ENCODE data around the gene SLC34A3. TPM values are rescaled to one million over a fixed set of nuclear protein-coding genes. Genes with fewer than 3 reads are reported as not detected.

SLC34A3 gene
- total RNA-seq, 1 donor from 2014 or later = 0.27 TPM

DNA sequence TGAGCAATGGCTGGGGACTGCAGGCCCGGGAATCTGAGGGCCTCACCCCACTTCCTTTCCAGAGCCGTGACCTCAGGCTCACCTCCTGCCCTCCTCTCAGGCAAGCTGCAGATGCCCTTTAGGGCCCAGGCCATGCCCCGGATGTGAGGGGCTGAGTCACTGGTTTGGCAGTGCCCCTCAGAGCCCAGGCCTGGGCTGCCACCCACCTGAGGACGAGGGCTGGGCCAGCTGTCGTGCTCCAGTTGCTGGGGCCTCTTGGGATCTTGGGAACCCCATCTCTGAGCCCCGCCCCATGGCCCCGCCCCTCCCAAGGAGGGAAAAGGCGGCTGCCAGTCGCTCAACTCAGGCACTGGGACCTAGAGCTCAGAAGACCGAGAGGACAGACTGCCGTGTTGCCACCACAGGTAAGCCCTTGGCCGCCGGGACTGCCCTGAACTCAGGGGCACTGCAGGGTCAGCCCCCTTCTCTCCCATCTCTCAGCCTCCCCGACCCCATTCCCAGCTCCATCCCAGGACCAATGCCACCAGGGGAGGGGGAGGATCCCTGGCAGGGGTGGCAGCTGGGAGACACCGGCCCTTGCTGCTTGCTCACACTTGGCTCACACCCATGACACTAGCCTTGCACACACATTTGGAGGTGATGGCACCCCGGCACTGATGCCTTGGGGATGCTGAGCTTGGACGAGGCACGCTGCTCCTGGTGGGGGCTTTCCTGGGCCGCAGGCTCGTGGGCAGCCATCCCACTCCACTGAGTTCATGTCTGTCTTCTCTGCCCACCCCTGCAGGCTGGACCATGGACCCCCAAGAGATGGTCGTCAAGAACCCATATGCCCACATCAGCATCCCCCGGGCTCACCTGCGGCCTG, 5.6 kb upstream of the SLC34A3 start, which contains the start of gene CYSRT1:
CYSRT1 (plus strand) TSS at position 345 of the 865 bp plus-strand sequence; CDS start at position 793, 448 bp downstream.
- H3K36me3 Mint-ChIP-seq = no peaks in the 10 kb centered on the region
- peaks cover 4% of the 10 kb centered on the region for H3K27me3 Mint-ChIP-seq (ENCODE audit: low read depth)
- TF ChIP-seq, protein P1, sequence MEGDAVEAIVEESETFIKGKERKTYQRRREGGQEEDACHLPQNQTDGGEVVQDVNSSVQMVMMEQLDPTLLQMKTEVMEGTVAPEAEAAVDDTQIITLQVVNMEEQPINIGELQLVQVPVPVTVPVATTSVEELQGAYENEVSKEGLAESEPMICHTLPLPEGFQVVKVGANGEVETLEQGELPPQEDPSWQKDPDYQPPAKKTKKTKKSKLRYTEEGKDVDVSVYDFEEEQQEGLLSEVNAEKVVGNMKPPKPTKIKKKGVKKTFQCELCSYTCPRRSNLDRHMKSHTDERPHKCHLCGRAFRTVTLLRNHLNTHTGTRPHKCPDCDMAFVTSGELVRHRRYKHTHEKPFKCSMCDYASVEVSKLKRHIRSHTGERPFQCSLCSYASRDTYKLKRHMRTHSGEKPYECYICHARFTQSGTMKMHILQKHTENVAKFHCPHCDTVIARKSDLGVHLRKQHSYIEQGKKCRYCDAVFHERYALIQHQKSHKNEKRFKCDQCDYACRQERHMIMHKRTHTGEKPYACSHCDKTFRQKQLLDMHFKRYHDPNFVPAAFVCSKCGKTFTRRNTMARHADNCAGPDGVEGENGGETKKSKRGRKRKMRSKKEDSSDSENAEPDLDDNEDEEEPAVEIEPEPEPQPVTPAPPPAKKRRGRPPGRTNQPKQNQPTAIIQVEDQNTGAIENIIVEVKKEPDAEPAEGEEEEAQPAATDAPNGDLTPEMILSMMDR (IDR thresholded peaks at IDR 0.05; ENCODE audit: unreplicated experiment) = no peak
- DNase-seq (ENCODE audit: low spot score in 2 of 2, unreplicated experiment in 2 of 2) = no peak
- H3K4me3 Mint-ChIP-seq = peak within 1 kb of the TSS; percentile 82
- H3K4me1 Mint-ChIP-seq = peaks cover 9% of the 10 kb centered on the region
- H3K9me3 Mint-ChIP-seq = no peaks in the 10 kb centered on the region
- H3K27ac Mint-ChIP-seq = peak within 1 kb of the TSS; percentile 66

DNA sequence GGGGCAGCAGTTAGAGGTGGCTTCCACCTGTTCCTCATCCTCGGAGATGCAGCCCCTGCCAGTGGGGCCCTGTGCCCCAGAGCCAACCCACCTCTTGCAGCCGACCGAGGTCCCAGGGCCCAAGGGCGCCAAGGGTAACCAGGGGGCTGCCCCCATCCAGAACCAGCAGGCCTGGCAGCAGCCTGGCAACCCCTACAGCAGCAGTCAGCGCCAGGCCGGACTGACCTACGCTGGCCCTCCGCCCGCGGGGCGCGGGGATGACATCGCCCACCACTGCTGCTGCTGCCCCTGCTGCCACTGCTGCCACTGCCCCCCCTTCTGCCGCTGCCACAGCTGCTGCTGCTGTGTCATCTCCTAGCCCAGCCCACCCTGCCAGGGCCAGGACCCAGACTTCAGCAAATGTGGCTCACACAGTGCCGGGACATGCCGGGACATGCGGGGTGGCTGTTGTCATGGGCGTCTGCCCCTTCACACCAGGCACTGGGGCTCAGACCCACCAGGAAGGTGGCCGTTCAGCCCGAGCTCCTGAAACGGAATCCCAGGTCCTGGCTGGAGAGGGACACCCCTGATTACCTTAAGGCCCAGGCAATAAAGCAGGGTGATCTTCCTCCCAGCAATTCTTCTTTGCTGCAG, 4.9 kb upstream of the SLC34A3 start:
- Mint-ChIP-seq H3K9me3 (no peaks in the 10 kb centered on the region), H3K27ac (no peak overlapping the region), H3K4me3 (peak overlapping the region; percentile 22), H3K27me3 (ENCODE audit: low read depth) (peaks cover 4% of the 10 kb centered on the region), H3K36me3 (no peaks in the 10 kb centered on the region), H3K4me1 (peaks cover 9% of the 10 kb centered on the region)
- TF ChIP-seq, protein P1 (IDR thresholded peaks at IDR 0.05; ENCODE audit: unreplicated experiment) = no peak
- DNase-seq (ENCODE audit: low spot score in 2 of 2, unreplicated experiment in 2 of 2) = no peak

DNA sequence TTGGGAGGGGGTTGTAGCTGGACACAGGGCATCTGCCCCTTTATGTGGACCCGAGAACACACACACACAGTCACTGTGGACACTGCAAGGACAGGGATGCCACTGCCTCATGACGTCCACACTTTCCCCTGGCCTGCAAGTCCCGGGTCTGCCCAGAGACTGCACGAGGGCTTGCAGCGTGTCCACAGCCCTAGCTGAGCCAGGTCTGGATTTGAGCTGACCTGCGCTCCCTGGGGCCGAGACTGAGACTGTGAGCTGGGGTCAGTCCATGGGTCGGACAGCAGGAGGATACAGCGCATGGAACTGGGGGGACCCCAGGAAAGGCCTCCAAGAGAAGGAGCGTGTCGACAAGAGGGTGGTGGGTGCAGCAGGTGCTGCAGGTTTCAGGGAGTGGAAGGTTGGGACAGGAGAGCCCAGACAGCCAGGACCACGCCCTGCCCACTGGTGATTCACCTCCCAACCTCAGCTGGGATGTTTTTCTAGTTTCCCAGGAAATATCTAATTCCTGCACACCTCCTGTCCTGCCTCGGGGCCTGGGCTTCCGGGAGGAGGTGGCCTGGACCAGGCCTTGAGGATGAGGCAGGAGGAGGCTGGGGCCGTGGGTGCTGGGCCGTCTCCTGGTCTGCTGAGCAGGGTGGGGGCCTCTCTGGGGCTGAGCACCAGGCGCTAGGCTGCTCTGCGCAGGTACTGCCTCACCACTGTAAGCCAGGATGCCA, 4.2 kb upstream of the SLC34A3 start:
- Mint-ChIP-seq H3K27me3 (ENCODE audit: low read depth) (peaks cover 4% of the 10 kb centered on the region), H3K9me3 (no peaks in the 10 kb centered on the region), H3K27ac (no peak overlapping the region), H3K36me3 (no peaks in the 10 kb centered on the region), H3K4me1 (peaks cover 9% of the 10 kb centered on the region), H3K4me3 (peak overlapping the region; percentile 8)
- TF ChIP-seq, protein P1 (IDR thresholded peaks at IDR 0.05; ENCODE audit: unreplicated experiment) = no peak
- no peak for DNase-seq (ENCODE audit: low spot score in 2 of 2, unreplicated experiment in 2 of 2)

DNA sequence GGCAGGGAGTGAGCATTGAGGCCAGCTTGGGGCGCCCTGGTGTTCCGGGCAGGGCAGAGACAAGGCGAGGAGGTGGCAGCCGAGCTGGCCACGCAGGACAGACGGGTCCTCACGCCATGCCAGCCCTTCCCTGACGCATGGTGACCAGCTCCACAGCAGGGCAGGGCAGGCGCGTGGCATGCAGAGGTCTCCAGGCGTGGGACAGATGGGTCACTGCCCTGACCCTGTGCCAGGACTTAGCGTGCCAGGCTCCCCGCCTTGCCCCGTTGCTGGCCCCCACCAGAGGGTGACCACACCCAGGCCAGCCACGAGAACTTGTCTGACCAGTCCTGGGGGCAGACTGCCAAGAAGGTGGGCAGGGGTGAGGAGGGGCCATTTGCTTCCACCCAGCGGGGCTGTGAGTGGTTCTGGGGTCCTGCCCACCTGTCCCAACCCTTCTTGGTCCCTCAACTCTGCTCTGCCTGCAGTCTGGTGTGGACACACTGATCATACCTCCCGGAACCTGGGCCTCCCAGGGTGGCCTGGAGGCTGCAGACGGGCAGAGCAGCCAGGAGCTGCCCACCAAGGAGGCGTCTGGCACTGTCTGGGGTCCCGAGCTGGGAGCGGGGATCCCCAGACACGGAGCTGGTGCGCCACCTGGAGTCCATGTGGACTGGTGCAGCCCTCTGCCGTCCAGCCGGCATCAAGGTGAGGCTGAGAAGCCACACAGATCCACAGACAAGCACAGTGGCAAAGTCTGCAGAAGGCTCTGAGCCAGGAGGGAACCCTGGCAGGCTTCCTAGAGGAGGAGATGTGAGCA, 3.4 kb upstream of the SLC34A3 start, which contains the start of gene RNF224:
RNF224 (plus strand) TSS at position 449 of the 799 bp plus-strand sequence. CDS start 834 bp downstream, outside the sequence.
- no peaks in the 10 kb centered on the region for H3K9me3 Mint-ChIP-seq
- H3K4me3 Mint-ChIP-seq = peak within 1 kb of the TSS; percentile 33

More for the DNA sequence above, 3.4 kb upstream of the SLC34A3 start, which contains the start of gene RNF224:
- TF ChIP-seq, protein P1 (IDR thresholded peaks at IDR 0.05; ENCODE audit: unreplicated experiment) = peak; percentile 87
- H3K36me3 Mint-ChIP-seq = no peaks in the 10 kb centered on the region
- H3K27me3 Mint-ChIP-seq (ENCODE audit: low read depth) = peaks cover 4% of the 10 kb centered on the region
- H3K27ac Mint-ChIP-seq = peak within 1 kb of the TSS; percentile 90
- DNase-seq (ENCODE audit: low spot score in 2 of 2, unreplicated experiment in 2 of 2) = peak; percentile 69 to 87
- peaks cover 9% of the 10 kb centered on the region for H3K4me1 Mint-ChIP-seq
